H1 (cell line): ENCODE measurements around the gene CACNB1. TPM values are rescaled to one million over a fixed set of nuclear protein-coding genes. Genes with fewer than 3 reads are reported as not detected.

Experiments
- CTCF ChIA-PET: fragments of 300-600 bp; sonication (Branson Sonifier 250); formaldehyde crosslinking; loops from one replicate; lab custom pipeline; 2021; ENCODE audit not compliant: partially characterized antibody; lab: Charles Lee
- POLR2A ChIA-PET: fragments of 300-600 bp; sonication (Branson Sonifier 250); formaldehyde crosslinking; loops from one replicate; lab custom pipeline; 2021; ENCODE audit warnings: inconsistent platforms; ENCODE audit not compliant: partially characterized antibody; lab: Charles Lee
- DNase-seq, 2 experiments: peaks; one replicate each; pipeline versions ENCODE4 v3.0.0 to v3.0.0-alpha.2; 2010 to 2022; ENCODE audit warnings: low spot score in 2 of 2, low read depth in 1 of 2, mixed read lengths in 1 of 2
- FAIRE-seq: peaks from 2 replicates; lab custom pipeline; 2011; peaks lifted over from hg19 to GRCh38; lab: Jason Lieb, UNC
- H2AFZ ChIP-seq: 2 replicates; pipeline ENCODE4 v1.8.1; 2012; ENCODE audit warnings: low read length, inconsistent platforms
- H2AK5ac ChIP-seq: 2 replicates; pipeline ENCODE4 v1.6.1; 2013; ENCODE audit warnings: low read depth, low read length
- H2BK120ac ChIP-seq: replicated peaks from 2 replicates; pipeline ENCODE3; 2013; ENCODE audit warnings: low read depth, low read length, inconsistent platforms
- H2BK12ac ChIP-seq: 2 replicates; pipeline ENCODE4 v1.6.1; 2013; ENCODE audit warnings: low read depth, low read length
- H2BK15ac ChIP-seq: 2 replicates; pipeline ENCODE4 v1.6.1; 2013; ENCODE audit warnings: low read length
- H2BK20ac ChIP-seq: 2 replicates; pipeline ENCODE4 v1.6.1; 2013; ENCODE audit warnings: low read length
- H2BK5ac ChIP-seq: 2 replicates; pipeline ENCODE4 v1.6.1; 2013; ENCODE audit warnings: low read depth, low read length
- H3K14ac ChIP-seq: 2 replicates; pipeline ENCODE4 v1.6.1; 2013; ENCODE audit warnings: inconsistent platforms; ENCODE audit not compliant: insufficient read length
- H3K18ac ChIP-seq: 2 replicates; pipeline ENCODE4 v1.6.1; 2013; ENCODE audit warnings: low read length; ENCODE audit errors: extremely low read depth
- H3K23ac ChIP-seq: 2 replicates; pipeline ENCODE4 v1.6.1; 2013; ENCODE audit warnings: inconsistent platforms; ENCODE audit not compliant: insufficient read length
- H3K23me2 ChIP-seq: 2 replicates; pipeline ENCODE4 v1.6.1; 2013; ENCODE audit warnings: low read depth, low read length
- H3K27ac ChIP-seq: 2 replicates; pipeline ENCODE4 v1.6.1; 2011; ENCODE audit warnings: low read depth, low read length, inconsistent platforms
- H3K27me3 ChIP-seq, 4 experiments: replicated peaks in 1 of 4; 1 replicate in 1 of 4; 2 replicates in 3 of 4; pipeline versions ENCODE4 v1.6.1 to v1.8.1; 2011 to 2013; ENCODE audit warnings: low read length in 3 of 4, mild to moderate bottlenecking in 3 of 4, inconsistent platforms in 2 of 4, mixed read lengths in 2 of 4, moderate library complexity in 1 of 4; ENCODE audit not compliant: control insufficient read depth in 3 of 4, insufficient read depth in 3 of 4; ENCODE audit errors: extremely low read depth in 1 of 4
- H3K36me3 ChIP-seq, 4 experiments: 2 replicates each; pipeline versions ENCODE4 v1.6.1 to v1.8.1; 2011 to 2013; ENCODE audit warnings: mild to moderate bottlenecking in 4 of 4, low read length in 3 of 4, moderate library complexity in 2 of 4, control low read depth in 1 of 4, inconsistent platforms in 1 of 4; ENCODE audit not compliant: insufficient read depth in 4 of 4, control insufficient read depth in 2 of 4
- H3K4ac ChIP-seq: replicated peaks from 2 replicates; pipeline ENCODE3; 2013; ENCODE audit warnings: low read length, low read depth, mixed read lengths, inconsistent platforms; ENCODE audit not compliant: insufficient read length
- H3K4me1 ChIP-seq, 4 experiments: replicated peaks in 1 of 4; 1 replicate in 1 of 4; 2 replicates in 3 of 4; pipeline versions ENCODE4 v1.6.1 to v1.8.1; 2011 to 2013; ENCODE audit warnings: low read length in 3 of 4, inconsistent platforms in 2 of 4, mixed read lengths in 1 of 4; ENCODE audit not compliant: insufficient read depth in 4 of 4, control insufficient read depth in 3 of 4
- H3K4me2 ChIP-seq, 2 experiments: 2 replicates each; pipeline versions ENCODE4 v1.6.1 to v1.8.1; 2011 to 2013; ENCODE audit warnings: low read depth in 2 of 2, low read length in 2 of 2, control low read depth in 1 of 2, inconsistent platforms in 1 of 2, mild to moderate bottlenecking in 1 of 2; ENCODE audit not compliant: insufficient read depth in 1 of 2
- H3K4me3 ChIP-seq, 4 experiments: fragments of 200-600, 300-600 bp in 1 of 4; sonication (generic), shearing (Covaris generic), sonication (Bioruptor Twin) in 1 of 4; 2 replicates each; pipeline versions ENCODE4 v1.5.1 to v1.8.1; 2011 to 2016; ENCODE audit warnings: low read length in 4 of 4, low read depth in 3 of 4, control low read depth in 2 of 4, inconsistent platforms in 2 of 4, mild to moderate bottlenecking in 2 of 4, mixed read lengths in 1 of 4, moderate library complexity in 1 of 4; ENCODE audit not compliant: insufficient read depth in 2 of 4; ENCODE audit errors: extremely low read depth in 1 of 4
- H3K56ac ChIP-seq: replicated peaks from 2 replicates; pipeline ENCODE3; 2013; ENCODE audit warnings: low read depth, mild to moderate bottlenecking, mixed read lengths, low read length, inconsistent platforms; ENCODE audit not compliant: insufficient read length
- H3K79me1 ChIP-seq: 2 replicates; pipeline ENCODE4 v1.6.1; 2013; ENCODE audit warnings: low read depth, low read length, control low read depth
- H3K79me2 ChIP-seq, 2 experiments: 2 replicates each; pipeline versions ENCODE4 v1.6.1 to v1.8.1; 2012 to 2013; ENCODE audit warnings: low read length in 2 of 2, mild to moderate bottlenecking in 2 of 2, inconsistent platforms in 1 of 2; ENCODE audit not compliant: insufficient read depth in 2 of 2, control insufficient read depth in 1 of 2
- H3K9ac ChIP-seq, 4 experiments: replicated peaks in 1 of 4; 1 replicate in 1 of 4; 2 replicates in 3 of 4; pipeline versions ENCODE4 v1.6.1 to v1.8.1; 2011 to 2013; ENCODE audit warnings: low read depth in 3 of 4, low read length in 3 of 4, control low read depth in 2 of 4, mild to moderate bottlenecking in 2 of 4, moderate library complexity in 2 of 4, inconsistent platforms in 1 of 4; ENCODE audit errors: extremely low read depth in 1 of 4
- H3K9me3 ChIP-seq, 2 experiments: 2 replicates each; pipeline versions ENCODE4 v1.6.1 to v1.8.1; 2012 to 2013; ENCODE audit warnings: mild to moderate bottlenecking in 2 of 2, moderate library complexity in 2 of 2, control low read depth in 1 of 2, inconsistent platforms in 1 of 2, low read depth in 1 of 2, low read length in 1 of 2, mixed read lengths in 1 of 2; ENCODE audit not compliant: insufficient read depth in 2 of 2
- H4K20me1 ChIP-seq, 2 experiments: replicated peaks in 1 of 2; 2 replicates each; pipeline versions ENCODE3 to v1.8.1; 2011 to 2013; ENCODE audit warnings: inconsistent platforms in 2 of 2, low read length in 2 of 2, mild to moderate bottlenecking in 1 of 2; ENCODE audit not compliant: insufficient read depth in 2 of 2, control insufficient read depth in 1 of 2
- H4K5ac ChIP-seq: 2 replicates; pipeline ENCODE4 v1.6.1; 2013; ENCODE audit warnings: low read length, low read depth, mixed read lengths, inconsistent platforms; ENCODE audit not compliant: insufficient read length
- H4K8ac ChIP-seq: 2 replicates; pipeline ENCODE4 v1.8.0; 2013; ENCODE audit warnings: mild to moderate bottlenecking, moderate library complexity, low read length, inconsistent platforms; ENCODE audit not compliant: insufficient read depth; ENCODE audit errors: extremely low read depth
- H4K91ac ChIP-seq: replicated peaks from 2 replicates; pipeline ENCODE3; 2013; ENCODE audit warnings: low read length, mixed read lengths, inconsistent platforms; ENCODE audit not compliant: insufficient read length
- BACH1 ChIP-seq: IDR thresholded peaks from 2 replicates; pipeline ENCODE4 v1.6.1; 2012; ENCODE audit warnings: low read length, improper control_type of control experiment
- BRCA1 ChIP-seq: IDR thresholded peaks from 2 replicates; pipeline ENCODE4 v1.6.1; 2012; ENCODE audit warnings: low read depth, low read length, improper control_type of control experiment
- CREB1 ChIP-seq: IDR thresholded peaks from 2 replicates; pipeline ENCODE4 v1.6.1; 2012; ENCODE audit warnings: inconsistent platforms
- WGBS, 2 experiments: shearing (Covaris generic) in 1 of 2; methylation state at CpG; one replicate each; pipeline versions ENCODE4 v1.1.6 to v1.1.7; 2013 to 2015; ENCODE audit warnings: low lambda C conversion rate in 2 of 2, mixed read lengths in 2 of 2, inconsistent platforms in 1 of 2, low coverage in 1 of 2, missing lambda C conversion rate in 1 of 2; ENCODE audit not compliant: insufficient replicate concordance in 2 of 2, insufficient coverage in 1 of 2, insufficient read length in 1 of 2; ENCODE audit errors: extremely low coverage in 1 of 2, missing lambda C conversion rate in 1 of 2; 5-methylcytosine and 5-hydroxymethylcytosine counted together
- polyA plus RNA-seq, 7 experiments: library from polyadenylated mRNA; depleted of rRNA in 3 of 7; stranded (reverse) in 5 of 7; unstranded in 2 of 7; fragments of >200 nt in 5 of 7; fragments of 200-250 nt in 2 of 7; gene quantifications; 1 replicate in 5 of 7; 2 replicates in 1 of 7; 4 replicates in 1 of 7; pipeline versions ENCODE4 v1.2.1 to v1.2.3, GENCODE V29; 2011 to 2013; ENCODE audit warnings: missing spikeins in 2 of 7, mixed read lengths in 2 of 7
- total RNA-seq: library from RNA; stranded (reverse); fragmentation: NEBNext Ultra II Directional; extraction: Animal tissue kit (Norgen Biotek cat#: 25700); gene quantifications from 2 replicates; pipeline ENCODE4 v1.2.1, GENCODE V29; 2021

CACNB1 gene
- total and polyA plus RNA-seq, 2 of the 8 experiments (the other 6 are each of a cell fraction or from before 2014, with no cell fraction given), result 7.2 to 17.8 TPM

GRCh38 chr17:39171933-39172332 lies 25.5 kb downstream of the CACNB1 start:
- Histone ChIP-seq H3K79me1 (no peaks in the 10 kb centered on the region), H2AK5ac (peak overlapping the region; percentile 26; the same call in 1 of the 2 replicates), H3K79me2 (no peaks in the 10 kb centered on the region), H3K4me3 (no peak overlapping the region), H3K9me3 (no peaks in the 10 kb centered on the region), H3K23ac (no peak overlapping the region), H2BK120ac (no peak overlapping the region), H3K18ac (no peak overlapping the region), H2BK15ac (peak overlapping the region; percentile 25; the same call in 1 of the 2 replicates), H3K4ac (no peak overlapping the region), H4K91ac (no peak overlapping the region), H3K27ac (0 out of 2 replicates have a peak overlapping the region, but pooled peaks have one; percentile 26), H3K23me2 (no peaks in the 10 kb centered on the region; the same call in 1 of the 2 replicates), H2BK20ac (no peak overlapping the region), H4K5ac (no peak overlapping the region), H3K36me3 (peaks cover 0 to 11% (median 3%) of the 10 kb centered on the region in 4 experiments; a peak in 3 of 8 replicates), H3K27me3 (peaks cover 0 to 8% (median 4%) of the 10 kb centered on the region in 4 experiments; a peak in 5 of 7 replicates), H4K8ac (no peak overlapping the region; the same call in 1 of the 2 replicates), H2AFZ (no peak overlapping the region), H3K14ac (no peak overlapping the region), H3K9ac (no peak overlapping the region), H2BK12ac (no peak overlapping the region), H3K4me2 (no peak overlapping the region), H3K4me1 (peaks cover 0 to 14% (median 9%) of the 10 kb centered on the region in 4 experiments; a peak in 6 of 7 replicates), H2BK5ac (no peak overlapping the region), H3K56ac (no peak overlapping the region), H4K20me1 (peaks cover 0 to 5% of the 10 kb centered on the region in 2 experiments)
- FAIRE-seq, result no peak
- CTCF ChIA-PET, result interaction anchor here (0.9 to 7.8 kb wide), 8 partner anchors 11 to 235 kb away, joined by 3 to 63 read pairs (median 8); partner anchors contain the start of gene PLXDC1
- no peak for DNase-seq
- 94% methylated on average over 5 of the region's 5 CpGs; no CpG with 5 or more reads in 1 of the 2 experiments for WGBS, 2 experiments
- POLR2A ChIA-PET, result interaction anchor here (1.0 to 2.2 kb wide), 2 partner anchors 17 to 19 kb away, joined by 4 to 6 read pairs; no protein-coding TSS in a partner anchor
- TF ChIP-seq CREB1, result no peak
- no peak for TF ChIP-seq BACH1
- no peak for TF ChIP-seq BRCA1
